Ectodermal cell (in vitro differentiated cells): ENCODE results near the gene IL17RA.

ENCODE experiments used
- H3K27ac ChIP-seq: 2 replicates; pipeline ENCODE4 v1.7.0; 2013; ENCODE audit warnings: mild to moderate bottlenecking, low read depth, low read length; ENCODE audit not compliant: insufficient read depth, poor library complexity, severe bottlenecking
- H3K27me3 ChIP-seq: 2 replicates; pipeline ENCODE4 v1.7.0; 2013; ENCODE audit warnings: mild to moderate bottlenecking, low read length; ENCODE audit not compliant: insufficient read depth, control insufficient read depth, poor library complexity, severe bottlenecking
- H3K36me3 ChIP-seq: one replicate; pipeline ENCODE4 v1.7.0; 2013; ENCODE audit warnings: low read length; ENCODE audit not compliant: control insufficient read depth, insufficient read depth
- H3K4me1 ChIP-seq: one replicate; pipeline ENCODE4 v1.7.0; 2013; ENCODE audit warnings: low read length; ENCODE audit not compliant: control insufficient read depth, insufficient read depth
- H3K4me3 ChIP-seq: 2 replicates; pipeline ENCODE4 v1.7.0; 2013; ENCODE audit warnings: low read depth, low read length, control low read depth; ENCODE audit not compliant: insufficient read depth
- H3K9me3 ChIP-seq: 2 replicates; pipeline ENCODE4 v1.7.0; 2013; ENCODE audit warnings: mild to moderate bottlenecking, low read length, moderate library complexity; ENCODE audit not compliant: control insufficient read depth
- WGBS, 2 experiments: methylation state at CpG; one replicate each; pipeline ENCODE4 v1.1.7; 2013; ENCODE audit warnings: missing lambda C conversion rate in 2 of 2; 5-methylcytosine and 5-hydroxymethylcytosine counted together

Gene IL17RA

GRCh38 chr22:17114173-17114897, 29.5 kb downstream of the IL17RA start:
- Histone ChIP-seq H3K4me1 (peaks cover 10% of the 10 kb centered on the region), H3K9me3 (no peaks in the 10 kb centered on the region), H3K36me3 (no peaks in the 10 kb centered on the region), H3K27ac (no peak overlapping the region), H3K27me3 (peaks cover under 1% of the 10 kb centered on the region), H3K4me3 (no peak overlapping the region)
- WGBS, 2 experiments: 92 to 93% methylated on average over 13 of the region's 13 CpGs

DNA sequence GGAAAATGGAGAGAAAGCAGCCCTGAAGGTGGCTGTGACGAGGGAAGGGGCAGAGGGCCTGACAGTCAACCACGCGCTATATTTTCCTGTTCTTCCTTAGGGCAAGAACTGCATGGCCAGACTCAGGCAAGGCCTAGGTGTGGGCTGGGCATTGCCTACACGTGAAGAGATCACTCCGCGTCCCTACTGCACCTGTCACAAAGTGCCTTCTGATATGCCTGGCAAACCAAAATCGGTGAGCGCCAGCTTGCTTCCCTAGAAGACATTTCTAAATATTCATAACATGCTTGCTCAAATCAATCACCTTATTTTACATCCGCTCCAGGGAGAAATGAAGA, 30.1 kb downstream of the IL17RA start:
- H3K36me3 ChIP-seq: no peaks in the 10 kb centered on the region
- H3K4me1 ChIP-seq: peaks cover 10% of the 10 kb centered on the region
- H3K4me3 ChIP-seq: no peak overlapping the region
- 93 to 94% methylated on average over 9 of the region's 9 CpGs for WGBS, 2 experiments
- no peak overlapping the region for H3K27ac ChIP-seq
- H3K9me3 ChIP-seq: no peaks in the 10 kb centered on the region
- H3K27me3 ChIP-seq: peaks cover 6% of the 10 kb centered on the region

GRCh38 chr22:17115236-17115635, 30.4 kb downstream of the IL17RA start:
- WGBS, 2 experiments: 67 to 71% methylated on average over 4 of the region's 4 CpGs
- Histone ChIP-seq H3K4me1 (peaks cover 10% of the 10 kb centered on the region), H3K27ac (no peak overlapping the region), H3K36me3 (no peaks in the 10 kb centered on the region), H3K9me3 (no peaks in the 10 kb centered on the region), H3K4me3 (no peak overlapping the region), H3K27me3 (peaks cover 9% of the 10 kb centered on the region)

DNA sequence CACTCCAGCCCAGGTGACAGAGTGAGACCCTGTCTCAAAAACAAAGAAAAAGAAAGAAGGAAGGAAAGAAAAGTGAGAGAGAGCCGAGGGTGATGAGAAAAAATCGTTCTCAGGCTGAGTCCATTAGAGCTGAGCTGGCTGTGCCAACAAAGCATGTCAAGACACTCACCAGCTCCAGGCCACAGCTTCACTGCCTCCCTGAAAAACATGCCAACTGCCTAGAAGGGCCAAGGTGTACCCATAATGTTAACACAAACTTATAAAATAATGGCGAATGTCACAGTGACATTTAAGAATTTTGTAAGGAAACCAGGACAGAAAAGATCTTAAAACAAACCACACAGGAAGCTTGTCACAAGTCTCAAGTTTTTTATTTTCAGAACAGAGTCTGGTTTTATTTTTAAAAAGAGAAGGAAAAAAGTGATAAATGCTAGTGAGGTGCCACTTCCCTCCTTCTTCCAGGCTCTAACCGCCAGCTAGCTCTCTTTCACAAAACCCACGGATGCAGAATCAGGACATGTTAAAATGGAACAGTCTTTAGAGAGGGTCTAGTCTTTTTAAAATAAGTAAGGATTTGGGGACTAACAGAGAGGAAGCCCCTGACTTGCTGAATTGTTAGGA, 31.3 kb downstream of the IL17RA start:
- Histone ChIP-seq H3K4me1 (peaks cover 10% of the 10 kb centered on the region), H3K9me3 (no peaks in the 10 kb centered on the region), H3K36me3 (no peaks in the 10 kb centered on the region), H3K27ac (no peak overlapping the region), H3K27me3 (peaks cover 10% of the 10 kb centered on the region), H3K4me3 (no peak overlapping the region)
- 89 to 93% methylated on average over 3 to 5 of the region's 5 CpGs for WGBS, 2 experiments

GRCh38 chr22:17116572-17117330, 32.0 kb downstream of the IL17RA start:
- 39 to 46% methylated on average over 6 of the region's 6 CpGs for WGBS, 2 experiments
- no peak overlapping the region for H3K4me3 ChIP-seq
- peaks cover 12% of the 10 kb centered on the region for H3K27me3 ChIP-seq
- no peaks in the 10 kb centered on the region for H3K9me3 ChIP-seq
- no peak overlapping the region for H3K27ac ChIP-seq
- H3K4me1 ChIP-seq: peaks cover 10% of the 10 kb centered on the region
- H3K36me3 ChIP-seq: no peaks in the 10 kb centered on the region

GRCh38 chr22:17117400-17117799, 32.6 kb downstream of the IL17RA start:
- Histone ChIP-seq H3K4me1 (peaks cover 13% of the 10 kb centered on the region), H3K4me3 (no peak overlapping the region), H3K27me3 (peaks cover 16% of the 10 kb centered on the region), H3K27ac (no peak overlapping the region), H3K9me3 (no peaks in the 10 kb centered on the region), H3K36me3 (no peaks in the 10 kb centered on the region)
- 79 to 82% methylated on average over 3 of the region's 3 CpGs for WGBS, 2 experiments

GRCh38 chr22:17117890-17118289, 33.1 kb downstream of the IL17RA start:
- Histone ChIP-seq H3K4me3 (no peak overlapping the region), H3K4me1 (peaks cover 14% of the 10 kb centered on the region), H3K27me3 (peaks cover 16% of the 10 kb centered on the region), H3K27ac (no peak overlapping the region), H3K9me3 (no peaks in the 10 kb centered on the region), H3K36me3 (no peaks in the 10 kb centered on the region)
- 81% methylated on average over 2 to 3 of the region's 4 CpGs for WGBS, 2 experiments

- H3K27ac ChIP-seq: no peak overlapping the region
- H3K9me3 ChIP-seq: no peaks in the 10 kb centered on the region
- peaks cover 14% of the 10 kb centered on the region for H3K4me1 ChIP-seq
- peaks cover 16% of the 10 kb centered on the region for H3K27me3 ChIP-seq
- H3K4me3 ChIP-seq: no peak overlapping the region
- no peaks in the 10 kb centered on the region for H3K36me3 ChIP-seq
- WGBS, 2 experiments: 89 to 95% methylated on average over 4 of the region's 4 CpGs
Observed at GRCh38 chr22:17118342-17118741, 33.5 kb downstream of the IL17RA start.

GRCh38 chr22:17119481-17120202, 34.8 kb downstream of the IL17RA start:
- H3K4me3 ChIP-seq: no peak overlapping the region

DNA sequence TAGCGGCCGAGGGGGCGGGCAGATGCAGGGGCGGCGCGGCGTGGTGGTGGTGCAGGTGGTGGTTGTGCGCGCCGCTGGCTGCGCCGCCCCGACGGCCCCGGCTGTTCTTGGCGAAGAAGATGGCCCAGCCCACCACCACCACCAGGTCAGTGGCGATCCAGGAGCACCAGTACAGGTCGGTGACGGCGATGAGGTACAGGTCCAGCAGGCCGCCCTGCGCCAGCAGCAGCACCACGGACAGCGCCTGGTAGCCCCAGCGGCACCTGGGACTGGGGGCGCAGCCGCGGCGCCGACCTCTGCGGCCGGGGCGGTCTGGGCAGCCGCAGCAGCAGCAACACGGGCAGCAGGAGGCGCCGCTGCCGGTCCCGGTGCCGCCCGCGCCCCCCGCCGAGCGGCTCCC, 35.5 kb downstream of the IL17RA start:
- 2% methylated on average over 45 of the region's 45 CpGs for WGBS, 2 experiments
- H3K9me3 ChIP-seq: no peaks in the 10 kb centered on the region
- peaks cover 16% of the 10 kb centered on the region for H3K27me3 ChIP-seq
- no peak overlapping the region for H3K27ac ChIP-seq
- H3K4me3 ChIP-seq: peak overlapping the region; percentile 69
- no peaks in the 10 kb centered on the region for H3K36me3 ChIP-seq
- peaks cover 14% of the 10 kb centered on the region for H3K4me1 ChIP-seq

More at GRCh38 chr22:17119481-17120202, 34.8 kb downstream of the IL17RA start:
- H3K9me3 ChIP-seq: no peaks in the 10 kb centered on the region
- peaks cover 14% of the 10 kb centered on the region for H3K4me1 ChIP-seq
- no peak overlapping the region for H3K27ac ChIP-seq
- WGBS, 2 experiments: 56 to 58% methylated on average over 63 of the region's 63 CpGs
- H3K36me3 ChIP-seq: no peaks in the 10 kb centered on the region
- H3K27me3 ChIP-seq: peaks cover 16% of the 10 kb centered on the region
